HG02759 (cell line): ENCODE measurements around the gene FTCD.
"Not testable (repeated sequence)": the region's sequence is repeated elsewhere in the genome, so short reads cannot be mapped to it uniquely, and the experiment has no call there.

Experiments
- ATAC-seq: cut with Tn5 transposase; IDR thresholded peaks from one replicate; pipeline ENCODE4 v1.9.1; 2021; ENCODE audit warnings: mild to moderate bottlenecking, moderate library complexity; ENCODE audit not compliant: unreplicated experiment

FTCD gene

GRCh38 chr21:46171996-46172862 lies 16.9 kb upstream of the FTCD start:
- ATAC-seq, result no peak

- ATAC-seq, result no peak
Measured at GRCh38 chr21:46171585-46171984, 16.2 kb upstream of the FTCD start.

GRCh38 chr21:46170436-46171193 lies 15.2 kb upstream of the FTCD start:
- not testable (repeated sequence) for ATAC-seq

- ATAC-seq, result no peak
Measured at GRCh38 chr21:46168659-46169386, 13.4 kb upstream of the FTCD start.

GRCh38 chr21:46168238-46168637 lies 12.9 kb upstream of the FTCD start:
- no peak for ATAC-seq

GRCh38 chr21:46165098-46165497 lies 9.7 kb upstream of the FTCD start:
- ATAC-seq, result no peak

- ATAC-seq, result no peak
Measured at GRCh38 chr21:46163380-46163779, 8.0 kb upstream of the FTCD start.

GRCh38 chr21:46161633-46162592 lies 6.5 kb upstream of the FTCD start:
- ATAC-seq, result no peak

- no peak for ATAC-seq
Measured at GRCh38 chr21:46160907-46161632, 5.7 kb upstream of the FTCD start.

- no peak for ATAC-seq
Measured at GRCh38 chr21:46160657-46160906, 5.2 kb upstream of the FTCD start.

GRCh38 chr21:46159841-46160656 lies 4.7 kb upstream of the FTCD start:
- no peak for ATAC-seq

GRCh38 chr21:46159390-46159789 lies 4.0 kb upstream of the FTCD start:
- no peak for ATAC-seq

- no peak for ATAC-seq
Measured at GRCh38 chr21:46158666-46159300, 3.4 kb upstream of the FTCD start.

- no peak for ATAC-seq
Measured at GRCh38 chr21:46157987-46158451, 2.6 kb upstream of the FTCD start.

- ATAC-seq, result no peak
Measured at GRCh38 chr21:46157396-46157986, 2.1 kb upstream of the FTCD start.

- ATAC-seq, result no peak
Measured at GRCh38 chr21:46156678-46157077, 1.3 kb upstream of the FTCD start.

- no peak for ATAC-seq
Measured at GRCh38 chr21:46156378-46156645, 933 bp upstream of the FTCD start.

GRCh38 chr21:46154955-46155513 lies 345 bp downstream of the FTCD start:
- no peak for ATAC-seq
